Natural killer cell treated with Interleukin-12 subunit alpha and Interleukin-12 subunit beta and Interleukin-15 and Interleukin-18, amount 100 ng/mL, for 72 hours (primary cell): Measurements from ENCODE around the gene STK39. TPM values are rescaled to one million over a fixed set of nuclear protein-coding genes. Genes with fewer than 3 reads are reported as not detected.
A peak's percentile ranks its signal among the peaks of the same experiment; 100 is the strongest.
"Not testable (repeated sequence)": the region's sequence is repeated elsewhere in the genome, so short reads cannot be mapped to it uniquely, and the experiment has no call there.

ENCODE experiments used
- ATAC-seq, 2 donors: fragments of 150-1000 bp; cut with Tn5 transposase in 1 of 2; sonication (Bioruptor Pico), chemical (Tn5 transposase) in 1 of 2; 2 replicates each; pipeline ENCODE4 v1.10.0; 2021
- DNase-seq: peaks from one replicate; pipeline ENCODE4 v3.0.0; 2022; ENCODE audit warnings: low spot score
- H3K27ac Mint-ChIP-seq, 2 donors: 1 replicate in 1 of 2; 2 replicates in 1 of 2; pipeline ENCODE4 v1.8.0; 2022; ENCODE audit warnings: mixed read lengths in 2 of 2, mild to moderate bottlenecking in 1 of 2, moderate library complexity in 1 of 2
- H3K27me3 Mint-ChIP-seq, 2 donors: 1 replicate in 1 of 2; 2 replicates in 1 of 2; pipeline ENCODE4 v1.8.0; 2022; ENCODE audit warnings: mixed read lengths in 2 of 2
- H3K36me3 Mint-ChIP-seq: one replicate; pipeline ENCODE4 v1.8.0; 2022; ENCODE audit warnings: mixed read lengths
- H3K4me1 Mint-ChIP-seq, 2 donors: 1 replicate in 1 of 2; 2 replicates in 1 of 2; pipeline ENCODE4 v1.8.0; 2022; ENCODE audit warnings: low read depth in 2 of 2, mixed read lengths in 2 of 2, mild to moderate bottlenecking in 1 of 2
- H3K4me3 Mint-ChIP-seq: one replicate; pipeline ENCODE4 v1.8.0; 2022; ENCODE audit warnings: mixed read lengths
- H3K9me3 Mint-ChIP-seq: 2 replicates; pipeline ENCODE4 v1.8.0; 2022; ENCODE audit warnings: mixed read lengths
- total RNA-seq, 2 donors: library from RNA; stranded (reverse); gene quantifications; one replicate each; pipeline ENCODE4 v1.2.3, GENCODE V29; 2022

The STK39 gene
- total RNA-seq, 2 donors from 2014 or later = 39.1 to 52.0 TPM

GRCh38 chr2:168044579-168044978, 202.8 kb downstream of the STK39 start:
- Mint-ChIP-seq H3K4me1 (peaks cover 22 to 27% of the 10 kb centered on the region in 2 donors), H3K9me3 (no peaks in the 10 kb centered on the region), H3K4me3 (no peak overlapping the region), H3K27me3 (no peaks in the 10 kb centered on the region), H3K27ac (no peak overlapping the region), H3K36me3 (peaks cover 2% of the 10 kb centered on the region)
- ATAC-seq (no peak), DNase-seq (no peak)

GRCh38 chr2:168044176-168044575, 203.2 kb downstream of the STK39 start:
- DNase-seq (no peak), ATAC-seq (no peak)
- Mint-ChIP-seq H3K4me1 (peaks cover 21 to 27% of the 10 kb centered on the region in 2 donors), H3K4me3 (no peak overlapping the region), H3K9me3 (no peaks in the 10 kb centered on the region), H3K27ac (no peak overlapping the region), H3K36me3 (no peaks in the 10 kb centered on the region), H3K27me3 (no peaks in the 10 kb centered on the region)

- not testable (repeated sequence) for H3K27me3 Mint-ChIP-seq, DNase-seq, H3K9me3 Mint-ChIP-seq, H3K36me3 Mint-ChIP-seq, H3K4me3 Mint-ChIP-seq, ATAC-seq
- peak overlapping the region in 1 of 2 donors; percentile 10 for H3K27ac Mint-ChIP-seq
- H3K4me1 Mint-ChIP-seq = peaks cover 22 to 31% of the 10 kb centered on the region in 2 donors
Observed at GRCh38 chr2:168042127-168042824, 205.1 kb downstream of the STK39 start.

- no peak for DNase-seq
- peak in 1 of 2 donors; percentile 85 for ATAC-seq
- peak overlapping the region; percentile 8 for H3K4me3 Mint-ChIP-seq
- H3K9me3 Mint-ChIP-seq = no peaks in the 10 kb centered on the region
- no peaks in the 10 kb centered on the region for H3K36me3 Mint-ChIP-seq
- H3K27ac Mint-ChIP-seq = no peak overlapping the region
- peaks cover 24 to 43% of the 10 kb centered on the region in 2 donors for H3K4me1 Mint-ChIP-seq
- no peaks in the 10 kb centered on the region for H3K27me3 Mint-ChIP-seq
Observed at GRCh38 chr2:168039881-168040280, 207.5 kb downstream of the STK39 start.

GRCh38 chr2:168037778-168038177, 209.6 kb downstream of the STK39 start:
- no peaks in the 10 kb centered on the region for H3K27me3 Mint-ChIP-seq
- DNase-seq (no peak), ATAC-seq (no peak)
- peak overlapping the region; percentile 12 for H3K4me3 Mint-ChIP-seq
- H3K9me3 Mint-ChIP-seq = no peaks in the 10 kb centered on the region
- H3K4me1 Mint-ChIP-seq = peaks cover 18 to 43% of the 10 kb centered on the region in 2 donors
- H3K36me3 Mint-ChIP-seq = peaks cover under 1% of the 10 kb centered on the region
- H3K27ac Mint-ChIP-seq = peak overlapping the region in 1 of 2 donors; percentile 27

GRCh38 chr2:168035458-168035857, 211.9 kb downstream of the STK39 start:
- ATAC-seq = peak; percentile 70 to 93
- Mint-ChIP-seq H3K27me3 (no peaks in the 10 kb centered on the region), H3K36me3 (peaks cover 5% of the 10 kb centered on the region), H3K9me3 (no peaks in the 10 kb centered on the region), H3K4me3 (peak overlapping the region; percentile 85), H3K4me1 (peaks cover 20 to 39% of the 10 kb centered on the region in 2 donors), H3K27ac (peak overlapping the region in 1 of 2 donors; percentile 70)
- no peak for DNase-seq

GRCh38 chr2:168034616-168035015, 212.8 kb downstream of the STK39 start:
- no peak overlapping the region for H3K4me3 Mint-ChIP-seq
- no peaks in the 10 kb centered on the region for H3K9me3 Mint-ChIP-seq
- peaks cover 17 to 33% of the 10 kb centered on the region in 2 donors for H3K4me1 Mint-ChIP-seq
- H3K27ac Mint-ChIP-seq = no peak overlapping the region
- peaks cover 5% of the 10 kb centered on the region for H3K36me3 Mint-ChIP-seq
- no peaks in the 10 kb centered on the region for H3K27me3 Mint-ChIP-seq
- ATAC-seq (no peak), DNase-seq (no peak)

- Mint-ChIP-seq H3K36me3 (peaks cover 5% of the 10 kb centered on the region), H3K9me3 (no peaks in the 10 kb centered on the region), H3K4me1 (peaks cover 17 to 30% of the 10 kb centered on the region in 2 donors), H3K27ac (no peak overlapping the region), H3K27me3 (no peaks in the 10 kb centered on the region), H3K4me3 (no peak overlapping the region)
- ATAC-seq (no peak), DNase-seq (no peak)
Observed at GRCh38 chr2:168033966-168034365, 213.4 kb downstream of the STK39 start.

- Mint-ChIP-seq H3K27me3 (no peaks in the 10 kb centered on the region), H3K27ac (peak overlapping the region in 1 of 2 donors; percentile 8), H3K4me3 (no peak overlapping the region), H3K4me1 (peaks cover 20 to 23% of the 10 kb centered on the region in 2 donors), H3K36me3 (peaks cover 5% of the 10 kb centered on the region), H3K9me3 (no peaks in the 10 kb centered on the region)
- DNase-seq (no peak), ATAC-seq (no peak)
Observed at GRCh38 chr2:168032091-168032490, 215.3 kb downstream of the STK39 start.

- Mint-ChIP-seq H3K36me3 (peaks cover 8% of the 10 kb centered on the region), H3K27me3 (no peaks in the 10 kb centered on the region), H3K9me3 (no peaks in the 10 kb centered on the region), H3K27ac (peak overlapping the region in 1 of 2 donors; percentile 85), H3K4me3 (no peak overlapping the region), H3K4me1 (peaks cover 22% of the 10 kb centered on the region in 2 donors)
- DNase-seq (no peak), ATAC-seq (no peak)
Observed at GRCh38 chr2:168030862-168031624, 216.4 kb downstream of the STK39 start.

GRCh38 chr2:168029071-168029470, 218.3 kb downstream of the STK39 start:
- H3K27ac Mint-ChIP-seq = no peak overlapping the region
- no peaks in the 10 kb centered on the region for H3K9me3 Mint-ChIP-seq
- no peak overlapping the region for H3K4me3 Mint-ChIP-seq

GRCh38 chr2:168028362-168028761, 219.0 kb downstream of the STK39 start:
- Mint-ChIP-seq H3K36me3 (peaks cover 9% of the 10 kb centered on the region), H3K9me3 (no peaks in the 10 kb centered on the region), H3K4me1 (peaks cover 29 to 30% of the 10 kb centered on the region in 2 donors), H3K4me3 (no peak overlapping the region), H3K27ac (no peak overlapping the region), H3K27me3 (no peaks in the 10 kb centered on the region)
- DNase-seq (no peak), ATAC-seq (no peak)

More at GRCh38 chr2:168029071-168029470, 218.3 kb downstream of the STK39 start:
- Mint-ChIP-seq H3K27me3 (no peaks in the 10 kb centered on the region), H3K4me1 (peaks cover 29 to 30% of the 10 kb centered on the region in 2 donors), H3K36me3 (peaks cover 9% of the 10 kb centered on the region)
- ATAC-seq (no peak), DNase-seq (no peak)

- DNase-seq = no peak
- peaks cover 4% of the 10 kb centered on the region for H3K36me3 Mint-ChIP-seq
- H3K9me3 Mint-ChIP-seq = no peaks in the 10 kb centered on the region
- no peaks in the 10 kb centered on the region for H3K27me3 Mint-ChIP-seq
- peak overlapping the region in 1 of 2 donors; percentile 9 for H3K27ac Mint-ChIP-seq
- H3K4me3 Mint-ChIP-seq = no peak overlapping the region
- no peak for ATAC-seq
- peaks cover 24% of the 10 kb centered on the region in 2 donors for H3K4me1 Mint-ChIP-seq
Observed at GRCh38 chr2:168025487-168026202, 221.8 kb downstream of the STK39 start.
